ENCODE data around the gene ING3.

DNA sequence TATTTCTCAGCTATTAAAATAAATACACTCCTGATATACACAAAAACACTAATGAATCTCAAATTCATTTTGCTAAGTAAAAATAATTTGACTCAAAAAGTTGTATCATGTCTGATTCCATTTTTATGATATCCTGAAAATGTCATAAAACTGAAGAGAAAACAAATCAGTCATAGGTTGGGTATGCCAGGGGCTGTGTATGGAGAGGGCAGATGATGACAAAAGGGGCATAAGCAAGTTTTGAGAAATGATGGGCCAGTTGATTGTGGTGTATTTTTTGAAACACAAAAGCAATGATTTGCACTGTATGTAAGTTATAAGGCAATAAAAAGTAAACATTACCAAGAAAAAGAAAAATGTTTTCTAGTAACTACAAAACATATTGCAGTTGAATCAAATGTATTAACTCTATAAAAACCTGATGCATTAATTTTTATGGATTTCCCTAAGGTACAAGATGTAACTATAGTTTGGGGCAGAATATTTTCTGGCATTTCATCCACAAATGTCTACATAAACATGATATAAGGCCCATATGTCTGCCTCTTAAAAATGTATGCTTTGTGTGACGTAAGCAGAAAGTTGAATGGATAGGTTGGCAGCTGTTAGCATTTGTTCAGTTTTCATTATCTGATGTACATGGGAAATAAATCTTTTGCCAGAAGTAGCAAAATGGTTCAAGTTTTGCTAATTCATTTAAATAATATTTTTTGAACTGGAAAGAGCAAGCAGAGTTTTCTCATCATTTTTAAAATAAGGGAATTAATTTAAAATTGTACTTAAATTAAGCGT lies 35.1 kb upstream of the ING3 start:
- TF ChIP-seq CTCF (IDR thresholded peaks at IDR 0.05; ENCODE audit: low read depth, low read length, poor library complexity, severe bottlenecking) (no peak), EZH2phosphoT487 (IDR thresholded peaks at IDR 0.05; ENCODE audit: borderline replicate concordance, low read length) (no peak)
